Endothelial cell of umbilical vein (primary cell): ENCODE data around the gene NUMA1. TPM values are rescaled to one million over a fixed set of nuclear protein-coding genes. Genes with fewer than 3 reads are reported as not detected.

ENCODE experiments used
- BruUV-seq: library from RNA; stranded (reverse); fragments of 400-500 nt; replicated peaks from 2 replicates; lab custom pipeline; 2021; lab: Mats Ljungman, UMichigan
- CTCF ChIA-PET: fragments of 300-600, 350-600 bp; sonication (Branson Sonifier 250); formaldehyde crosslinking; loops from one replicate; lab custom pipeline; 2021; ENCODE audit warnings: antibody characterized with exemption, inconsistent platforms; lab: Charles Lee
- POLR2A ChIA-PET: fragments of 300-600, 350-600 bp; sonication (Branson Sonifier 250); formaldehyde crosslinking; loops from one replicate; lab custom pipeline; 2021; ENCODE audit warnings: antibody characterized with exemption, inconsistent platforms; lab: Charles Lee
- DNase-seq: peaks from one replicate; pipeline ENCODE4 v3.0.0-alpha.2; 2011; ENCODE audit warnings: low read depth, low spot score
- FAIRE-seq: peaks from 2 replicates; lab custom pipeline; 2011; peaks lifted over from hg19 to GRCh38; lab: Jason Lieb, UNC
- H2AFZ ChIP-seq: 2 replicates; pipeline ENCODE4 v1.6.0; 2012; ENCODE audit warnings: low read depth, low read length, control low read depth, inconsistent platforms
- H3K27ac ChIP-seq: 2 replicates; pipeline ENCODE4 v1.5.1; 2011; ENCODE audit warnings: low read depth, mild to moderate bottlenecking, control low read depth, low read length, moderate library complexity; ENCODE audit not compliant: insufficient read depth
- H3K27me3 ChIP-seq, 2 experiments: 2 replicates each; pipeline versions ENCODE4 v1.6.0 to v1.6.1; 2011; ENCODE audit warnings: low read length in 2 of 2, mixed read lengths in 1 of 2; ENCODE audit not compliant: control insufficient read depth in 2 of 2, insufficient read depth in 2 of 2
- H3K36me3 ChIP-seq, 2 experiments: 2 replicates in 1 of 2; 3 replicates in 1 of 2; pipeline ENCODE4 v1.5.1; 2011; ENCODE audit warnings: low read length in 2 of 2, mild to moderate bottlenecking in 1 of 2, moderate library complexity in 1 of 2; ENCODE audit not compliant: control insufficient read depth in 2 of 2, insufficient read depth in 2 of 2; ENCODE audit errors: extremely low read depth in 1 of 2
- H3K4me1 ChIP-seq: 3 replicates; pipeline ENCODE4 v1.5.1; 2011; ENCODE audit warnings: mild to moderate bottlenecking, low read length; ENCODE audit not compliant: control insufficient read depth, insufficient read depth; ENCODE audit errors: extremely low read depth
- H3K4me2 ChIP-seq: 2 replicates; pipeline ENCODE4 v1.6.1; 2011; ENCODE audit warnings: low read length, control low read depth, mixed read lengths; ENCODE audit not compliant: insufficient read depth
- H3K4me3 ChIP-seq, 3 experiments: fragments of 200-600 bp in 1 of 3; sonication (generic), shearing (Covaris generic) in 1 of 3; replicated peaks in 1 of 3; 2 replicates each; pipeline ENCODE4 v1.5.1; 2011 to 2016; ENCODE audit warnings: control low read depth in 3 of 3, low read length in 3 of 3, mild to moderate bottlenecking in 2 of 3, inconsistent platforms in 1 of 3, low read depth in 1 of 3, moderate library complexity in 1 of 3; ENCODE audit not compliant: insufficient read depth in 1 of 3
- H3K79me2 ChIP-seq: 2 replicates; pipeline ENCODE4 v1.6.0; 2012; ENCODE audit warnings: low read length, inconsistent platforms; ENCODE audit not compliant: control insufficient read depth, insufficient read depth
- H3K9ac ChIP-seq: replicated peaks from 2 replicates; pipeline ENCODE3; 2011; ENCODE audit warnings: low read length, control low read depth; ENCODE audit not compliant: insufficient read depth; ENCODE audit errors: extremely low read depth
- H3K9me1 ChIP-seq: replicated peaks from 3 replicates; pipeline ENCODE4 v1.6.0; 2011; ENCODE audit warnings: mild to moderate bottlenecking, low read length; ENCODE audit not compliant: control insufficient read depth, insufficient read depth; ENCODE audit errors: extremely low read depth
- H3K9me3 ChIP-seq: replicated peaks from 2 replicates; pipeline ENCODE4 v1.5.1; 2012; ENCODE audit warnings: low read length, inconsistent platforms; ENCODE audit not compliant: control insufficient read depth, insufficient read depth
- H4K20me1 ChIP-seq: replicated peaks from 2 replicates; pipeline ENCODE3; 2011; ENCODE audit warnings: mild to moderate bottlenecking, low read length; ENCODE audit not compliant: control insufficient read depth, insufficient read depth; ENCODE audit errors: extremely low read depth
- EZH2 ChIP-seq: IDR thresholded peaks from 2 replicates; pipeline ENCODE4 v1.6.1; 2012; ENCODE audit warnings: borderline replicate concordance, low read depth, mild to moderate bottlenecking, moderate library complexity, low read length, inconsistent platforms; ENCODE audit not compliant: severe bottlenecking
- FOS ChIP-seq: IDR thresholded peaks from 2 replicates; pipeline ENCODE4 v1.6.1; 2011; ENCODE audit warnings: mild to moderate bottlenecking, low read length, moderate library complexity, borderline replicate concordance; ENCODE audit not compliant: insufficient read depth
- GATA2 ChIP-seq: IDR thresholded peaks from 2 replicates; pipeline ENCODE4 v1.7.0; 2011; ENCODE audit warnings: low read depth, mild to moderate bottlenecking, moderate library complexity, mixed read lengths, low read length; ENCODE audit not compliant: insufficient read length, insufficient read depth
- JUN ChIP-seq: IDR thresholded peaks from 2 replicates; pipeline ENCODE4 v1.6.1; 2011; ENCODE audit warnings: borderline replicate concordance, low read depth; ENCODE audit not compliant: insufficient read length, insufficient read depth
- MYC ChIP-seq: IDR thresholded peaks from one replicate; pipeline ENCODE4 v1.6.1; 2011; ENCODE audit warnings: mild to moderate bottlenecking, low read depth, low read length
- POLR2A ChIP-seq: IDR thresholded peaks from 2 replicates; pipeline ENCODE4 v1.6.1; 2012; ENCODE audit warnings: low read depth, mild to moderate bottlenecking, control low read depth, low read length
- POLR2AphosphoS5 ChIP-seq: IDR thresholded peaks from 2 replicates; pipeline ENCODE4 v1.6.1; 2012; ENCODE audit warnings: low read depth, mild to moderate bottlenecking, control low read depth, low read length, moderate library complexity; ENCODE audit not compliant: insufficient read depth
- dilution Hi-C: fragments of 300-500 bp; cut with MboI; formaldehyde crosslinking; loops from one replicate; pipeline ENCODE4 v1.15.0; 2019; ENCODE audit warnings: low sequenced_read_pairs; ENCODE audit not compliant: extremely low pct_ligation_motif_present
- intact Hi-C: fragments of 100-400 bp; cut with micrococcal nuclease; formaldehyde crosslinking; loops from one replicate; pipeline ENCODE4 v1.10.0; 2022
- polyA plus RNA-seq, 4 experiments: library from polyadenylated mRNA; depleted of rRNA in 3 of 4; stranded (reverse) in 3 of 4; unstranded in 1 of 4; fragments of >200 nt; gene quantifications; 2 replicates each; pipeline versions ENCODE4 v1.2.1 to v1.2.3, GENCODE V29; 2011 to 2012; ENCODE audit warnings: missing spikeins in 1 of 4
- total RNA-seq: library from RNA; stranded (reverse); gene quantifications from 2 replicates; pipeline ENCODE4 v1.2.3, GENCODE V29; 2021
- TF ChIP-seq, protein P1 (sequence below): IDR thresholded peaks from 2 replicates; pipeline ENCODE4 v1.6.1; 2011; ENCODE audit not compliant: insufficient read depth, insufficient read length
- TF ChIP-seq, protein P2 (sequence below), 2 donors: IDR thresholded peaks; 1 replicate in 1 of 2; 2 replicates in 1 of 2; pipeline ENCODE4 v1.5.1; 2011; ENCODE audit warnings: low read length in 2 of 2, mild to moderate bottlenecking in 2 of 2, moderate library complexity in 2 of 2, control low read depth in 1 of 2, inconsistent platforms in 1 of 2, low read depth in 1 of 2; ENCODE audit not compliant: insufficient read depth in 1 of 2; ENCODE audit errors: extremely low read depth in 1 of 2

Gene NUMA1
- total and polyA plus RNA-seq, 2 donors (not counting 3 experiments of a cell fraction or from before 2014, with no cell fraction given) = 120 to 164 TPM

DNA sequence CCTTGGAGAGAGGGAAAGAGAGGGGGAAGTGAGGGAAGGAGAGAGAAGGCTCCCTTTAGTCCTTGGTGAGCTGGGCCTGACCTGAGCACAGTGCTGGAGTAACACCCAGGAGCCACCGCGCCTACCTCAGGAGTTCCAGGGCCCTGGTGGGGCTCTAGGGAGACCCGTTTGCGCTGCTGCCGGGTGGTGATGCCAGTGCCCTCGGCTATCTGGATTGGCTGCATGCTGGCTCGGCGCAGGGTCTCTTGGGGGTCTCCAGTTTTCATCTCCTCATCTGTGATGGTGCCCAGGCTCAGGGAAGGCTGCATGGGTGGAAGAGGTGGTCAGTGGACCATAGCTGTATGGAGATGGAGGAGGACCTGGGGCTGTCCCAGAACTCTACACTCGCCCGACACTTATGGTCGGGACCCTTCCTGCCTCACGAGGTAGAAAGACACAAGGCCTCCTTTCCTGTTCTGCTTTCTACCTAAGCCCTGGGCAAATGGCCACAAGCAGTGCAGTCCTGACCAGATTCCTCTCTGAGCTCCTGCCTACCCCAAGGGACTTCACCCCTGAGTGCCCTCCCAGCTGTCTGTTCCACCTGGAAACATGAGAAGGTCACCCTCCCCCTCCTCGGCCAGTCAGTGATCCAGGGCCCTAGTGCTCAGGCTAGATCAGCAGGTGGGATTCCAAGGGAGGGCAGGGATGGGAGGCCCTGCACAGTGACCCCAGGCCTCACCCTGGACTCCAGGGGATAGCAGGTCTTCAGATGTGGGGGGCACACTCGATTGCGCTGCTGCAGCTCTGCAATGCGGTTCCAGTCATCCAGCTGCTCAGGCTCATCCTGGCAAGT, 75.6 kb downstream of the NUMA1 start:
- Histone ChIP-seq H3K9me3 (no peaks in the 10 kb centered on the region), H3K27me3 (no peaks in the 10 kb centered on the region), H3K9me1 (no peaks in the 10 kb centered on the region), H3K79me2 (no peaks in the 10 kb centered on the region), H2AFZ (no peak overlapping the region), H3K9ac (no peak overlapping the region), H3K27ac (no peak overlapping the region), H3K36me3 (peaks cover 20 to 73% of the 10 kb centered on the region in 2 experiments), H3K4me2 (no peak overlapping the region), H4K20me1 (no peaks in the 10 kb centered on the region), H3K4me1 (peaks cover 7% of the 10 kb centered on the region), H3K4me3 (no peak overlapping the region)
- POLR2A ChIA-PET = no interaction called here
- BruUV-seq = no TSS peak
- CTCF ChIA-PET = interaction anchor here (1.2 to 2.0 kb wide), 2 partner anchors 20 to 28 kb away, joined by 5 to 7 read pairs; no protein-coding TSS in a partner anchor
- dilution Hi-C loops = no loop called here
- no peak for TF ChIP-seq POLR2A
- TF ChIP-seq, protein P1, sequence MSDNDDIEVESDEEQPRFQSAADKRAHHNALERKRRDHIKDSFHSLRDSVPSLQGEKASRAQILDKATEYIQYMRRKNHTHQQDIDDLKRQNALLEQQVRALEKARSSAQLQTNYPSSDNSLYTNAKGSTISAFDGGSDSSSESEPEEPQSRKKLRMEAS = no peak
- TF ChIP-seq POLR2AphosphoS5 = no peak
- no peak for TF ChIP-seq FOS
- TF ChIP-seq, protein P2, sequence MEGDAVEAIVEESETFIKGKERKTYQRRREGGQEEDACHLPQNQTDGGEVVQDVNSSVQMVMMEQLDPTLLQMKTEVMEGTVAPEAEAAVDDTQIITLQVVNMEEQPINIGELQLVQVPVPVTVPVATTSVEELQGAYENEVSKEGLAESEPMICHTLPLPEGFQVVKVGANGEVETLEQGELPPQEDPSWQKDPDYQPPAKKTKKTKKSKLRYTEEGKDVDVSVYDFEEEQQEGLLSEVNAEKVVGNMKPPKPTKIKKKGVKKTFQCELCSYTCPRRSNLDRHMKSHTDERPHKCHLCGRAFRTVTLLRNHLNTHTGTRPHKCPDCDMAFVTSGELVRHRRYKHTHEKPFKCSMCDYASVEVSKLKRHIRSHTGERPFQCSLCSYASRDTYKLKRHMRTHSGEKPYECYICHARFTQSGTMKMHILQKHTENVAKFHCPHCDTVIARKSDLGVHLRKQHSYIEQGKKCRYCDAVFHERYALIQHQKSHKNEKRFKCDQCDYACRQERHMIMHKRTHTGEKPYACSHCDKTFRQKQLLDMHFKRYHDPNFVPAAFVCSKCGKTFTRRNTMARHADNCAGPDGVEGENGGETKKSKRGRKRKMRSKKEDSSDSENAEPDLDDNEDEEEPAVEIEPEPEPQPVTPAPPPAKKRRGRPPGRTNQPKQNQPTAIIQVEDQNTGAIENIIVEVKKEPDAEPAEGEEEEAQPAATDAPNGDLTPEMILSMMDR (IDR thresholded peaks at IDR 0.05; ENCODE audit: extremely low read depth in 1 of 2, insufficient read depth in 1 of 2, low read depth in 1 of 2, low read length in 2 of 2) = no peak
- no peak for TF ChIP-seq JUN
- TF ChIP-seq EZH2 = no peak
- no peak for TF ChIP-seq GATA2
- TF ChIP-seq MYC = no peak
- DNase-seq (no peak), FAIRE-seq (no peak)
- intact Hi-C loops = no loop called here
